ENCODE measurements around the gene PITPNM1.

The PITPNM1 gene

GRCh38 chr11:67502328-67502979 lies 2.7 kb downstream of the PITPNM1 start:
- no peak for DNase-seq

GRCh38 chr11:67501854-67502253 lies 3.3 kb downstream of the PITPNM1 start:
- DNase-seq = no peak

- no peak for DNase-seq
Observed at GRCh38 chr11:67500831-67501715, 4.1 kb downstream of the PITPNM1 start.

- DNase-seq = no peak
Observed at GRCh38 chr11:67500484-67500821, 4.7 kb downstream of the PITPNM1 start.

- no peak for DNase-seq
Observed at GRCh38 chr11:67499808-67500483, 5.2 kb downstream of the PITPNM1 start.

- DNase-seq = no peak
Observed at GRCh38 chr11:67498544-67498972, 6.6 kb downstream of the PITPNM1 start.

- no peak for DNase-seq
Observed at GRCh38 chr11:67497656-67498291, 7.4 kb downstream of the PITPNM1 start.

GRCh38 chr11:67496113-67496512 lies 9.1 kb downstream of the PITPNM1 start:
- no peak for DNase-seq

GRCh38 chr11:67495234-67496005 lies 9.7 kb downstream of the PITPNM1 start:
- DNase-seq = no peak

GRCh38 chr11:67494371-67495233 lies 10.6 kb downstream of the PITPNM1 start:
- DNase-seq = no peak

GRCh38 chr11:67493548-67494370 lies 11.4 kb downstream of the PITPNM1 start:
- no peak for DNase-seq

- DNase-seq = no peak
Observed at GRCh38 chr11:67492801-67493547, 12.2 kb downstream of the PITPNM1 start.

- no peak for DNase-seq
Observed at GRCh38 chr11:67492069-67492727, 13.0 kb downstream of the PITPNM1 start.

GRCh38 chr11:67491276-67492068 lies 13.7 kb downstream of the PITPNM1 start:
- no peak for DNase-seq

- DNase-seq = no peak
Observed at GRCh38 chr11:67490727-67491065, 14.5 kb downstream of the PITPNM1 start.

GRCh38 chr11:67489885-67490726 lies 15.1 kb downstream of the PITPNM1 start:
- no peak for DNase-seq

- no peak for DNase-seq
Observed at GRCh38 chr11:67489203-67489884, 15.8 kb downstream of the PITPNM1 start.
